ENCODE data around the gene KDM5C.
A peak's percentile ranks its signal among the peaks of the same experiment; 100 is the strongest.
"Not testable (repeated sequence)": the region's sequence is repeated elsewhere in the genome, so short reads cannot be mapped to it uniquely, and the experiment has no call there.

KDM5C gene

DNA sequence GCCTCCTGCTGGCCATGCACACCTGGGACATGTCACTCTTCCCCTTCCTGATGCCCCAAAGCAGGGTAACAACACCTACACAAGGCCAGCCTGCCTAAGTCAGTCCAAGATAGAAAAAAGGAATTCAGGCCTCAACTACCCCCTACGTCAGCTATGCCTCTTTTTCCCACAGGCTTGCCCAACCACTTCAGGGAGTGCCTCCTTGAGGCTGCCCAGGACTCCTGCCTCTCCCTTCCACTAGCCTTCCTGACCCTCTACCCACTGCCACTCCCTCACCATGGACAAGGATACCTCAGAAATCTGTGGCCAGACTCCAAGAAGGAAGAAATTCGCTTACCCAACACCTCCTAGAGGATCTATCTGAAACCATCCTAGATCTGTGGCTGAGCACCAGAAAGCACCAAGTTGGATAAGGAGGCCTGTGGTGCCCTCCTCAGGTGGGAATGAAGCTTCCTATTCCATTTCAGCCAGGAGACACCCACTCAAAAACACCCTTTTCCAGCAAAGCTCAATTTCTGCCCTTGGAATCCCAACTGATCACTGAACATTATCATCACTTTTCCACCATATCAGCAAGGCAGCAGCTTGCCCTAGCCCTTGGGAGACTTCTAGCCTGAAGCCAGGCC is 1.8 kb downstream of the KDM5C start:
- no peak for DNase-seq
- in situ Hi-C loops (cut with HindIII; ENCODE audit: low pct_ligation_motif_present, low pct_unique_long_range_greater_than_20kb, low sequenced_read_pairs): no loop called here

DNA sequence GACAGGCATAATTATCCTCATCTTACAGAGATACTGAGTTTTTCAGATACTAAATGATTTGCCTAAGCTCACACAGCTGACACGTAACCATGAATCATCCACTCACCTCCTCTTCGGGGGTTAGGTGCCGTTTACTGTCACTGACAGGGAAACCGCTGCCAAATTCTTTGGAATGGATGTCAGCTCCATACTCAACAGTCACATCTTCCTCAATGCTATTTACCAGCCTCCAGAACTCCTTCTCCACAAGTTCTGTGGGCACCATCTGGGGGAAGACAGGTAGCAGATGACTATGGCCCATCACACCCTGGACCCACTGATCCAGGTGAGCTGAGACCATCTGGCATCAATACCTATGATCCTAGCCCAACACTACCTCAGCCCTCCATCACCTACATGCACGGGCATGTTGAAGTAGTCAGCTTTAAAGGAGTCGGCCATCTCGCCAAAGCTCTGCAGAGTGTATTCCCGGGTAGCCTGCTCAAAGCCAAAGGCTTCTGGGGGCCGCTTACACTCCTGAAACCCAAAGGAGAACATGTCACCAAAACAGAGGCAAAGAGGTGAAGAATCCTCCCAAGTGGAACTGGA is 13.5 kb downstream of the KDM5C start:
- in situ Hi-C loops (cut with HindIII; ENCODE audit: low pct_ligation_motif_present, low pct_unique_long_range_greater_than_20kb, low sequenced_read_pairs): no loop called here
- DNase-seq: no peak

DNA sequence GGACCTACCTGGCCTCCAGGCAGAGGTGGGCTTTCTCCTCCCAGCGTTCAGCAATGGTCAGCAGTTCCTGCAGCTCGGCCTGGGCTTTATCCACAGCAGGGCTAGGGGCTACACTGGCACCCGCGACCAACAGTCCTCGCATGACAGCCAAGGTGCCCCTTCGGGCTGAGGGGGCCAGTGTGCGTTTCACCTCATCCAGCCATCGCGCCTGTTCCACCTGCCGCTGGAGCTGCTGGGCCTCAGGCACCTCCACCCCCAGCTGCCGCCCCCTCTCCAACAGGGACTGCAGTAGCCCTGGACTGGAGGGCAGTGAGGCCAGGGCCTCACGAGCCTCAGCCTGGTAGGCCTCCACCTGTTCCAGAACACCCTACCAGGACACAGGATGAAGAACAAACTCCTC is 28.3 kb downstream of the KDM5C start:
- no peak for DNase-seq
- in situ Hi-C loops (cut with HindIII; ENCODE audit: low pct_ligation_motif_present, low pct_unique_long_range_greater_than_20kb, low sequenced_read_pairs): no loop called here

DNA sequence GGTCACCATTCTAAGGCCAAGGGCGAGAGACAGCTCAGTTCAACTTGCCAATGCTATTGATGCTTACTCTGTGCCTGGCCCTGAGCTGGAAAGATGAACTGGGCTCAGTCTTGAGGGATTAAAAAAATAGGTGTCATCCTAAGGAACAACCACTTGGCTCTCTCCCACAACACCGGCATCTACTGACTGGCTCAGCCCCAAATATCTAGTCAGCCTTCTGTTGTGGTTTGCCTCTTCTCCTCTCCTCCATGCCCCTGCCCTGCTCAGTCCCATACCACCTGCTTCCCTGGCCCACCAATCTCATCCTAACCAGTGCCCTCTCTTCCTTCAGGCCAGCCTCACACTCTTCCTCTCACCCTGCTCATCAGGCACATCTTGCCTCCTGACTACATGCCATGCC is 29.6 kb downstream of the KDM5C start:
- DNase-seq: no peak
- in situ Hi-C loops (cut with HindIII; ENCODE audit: low pct_ligation_motif_present, low pct_unique_long_range_greater_than_20kb, low sequenced_read_pairs): no loop called here

DNA sequence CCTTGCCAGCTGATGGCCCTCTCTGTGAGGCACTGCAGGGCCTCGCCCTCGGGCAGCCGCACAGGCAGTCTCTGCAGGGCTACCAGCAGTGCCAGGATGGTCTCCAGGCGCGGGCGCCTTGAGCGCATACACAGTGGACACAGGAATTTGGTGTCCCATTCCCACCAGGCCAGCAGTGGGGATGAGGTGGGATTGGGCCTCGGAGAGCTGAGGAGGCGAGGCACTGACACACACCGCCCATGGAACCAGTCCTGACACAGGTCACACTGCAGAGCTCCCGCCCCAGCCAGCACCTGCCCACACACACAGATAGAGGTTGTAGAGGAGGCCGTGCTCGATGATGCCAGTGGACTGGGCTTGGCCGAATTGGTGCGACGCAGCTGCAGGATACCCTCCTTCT is 30.7 kb downstream of the KDM5C start:
- in situ Hi-C loops (cut with HindIII; ENCODE audit: low pct_ligation_motif_present, low pct_unique_long_range_greater_than_20kb, low sequenced_read_pairs): no loop called here

DNA sequence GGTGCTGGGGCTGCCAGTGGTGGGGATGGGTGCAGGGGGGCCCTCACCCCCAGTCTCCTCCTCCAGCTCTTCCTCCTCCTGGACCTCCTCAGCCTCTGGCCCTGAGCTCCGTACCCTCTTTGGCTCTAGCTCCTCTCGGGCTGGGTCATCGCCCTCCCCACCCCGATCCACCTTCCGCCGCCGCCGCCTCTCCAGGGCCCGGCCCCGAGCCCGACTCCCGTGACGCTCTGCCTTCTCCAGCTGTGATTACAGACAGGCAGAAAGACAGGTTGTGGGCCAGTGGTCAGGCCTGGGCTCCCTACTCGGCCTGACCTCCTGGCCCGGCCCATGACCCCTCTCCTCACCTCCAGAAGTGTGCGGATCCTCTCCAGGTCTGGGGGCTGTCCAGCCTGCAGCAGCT is 31.9 kb downstream of the KDM5C start:
- in situ Hi-C loops (cut with HindIII; ENCODE audit: low pct_ligation_motif_present, low pct_unique_long_range_greater_than_20kb, low sequenced_read_pairs): no loop called here
- DNase-seq: no peak

More for the DNA sequence above, 30.7 kb downstream of the KDM5C start:
- no peak for DNase-seq

DNA sequence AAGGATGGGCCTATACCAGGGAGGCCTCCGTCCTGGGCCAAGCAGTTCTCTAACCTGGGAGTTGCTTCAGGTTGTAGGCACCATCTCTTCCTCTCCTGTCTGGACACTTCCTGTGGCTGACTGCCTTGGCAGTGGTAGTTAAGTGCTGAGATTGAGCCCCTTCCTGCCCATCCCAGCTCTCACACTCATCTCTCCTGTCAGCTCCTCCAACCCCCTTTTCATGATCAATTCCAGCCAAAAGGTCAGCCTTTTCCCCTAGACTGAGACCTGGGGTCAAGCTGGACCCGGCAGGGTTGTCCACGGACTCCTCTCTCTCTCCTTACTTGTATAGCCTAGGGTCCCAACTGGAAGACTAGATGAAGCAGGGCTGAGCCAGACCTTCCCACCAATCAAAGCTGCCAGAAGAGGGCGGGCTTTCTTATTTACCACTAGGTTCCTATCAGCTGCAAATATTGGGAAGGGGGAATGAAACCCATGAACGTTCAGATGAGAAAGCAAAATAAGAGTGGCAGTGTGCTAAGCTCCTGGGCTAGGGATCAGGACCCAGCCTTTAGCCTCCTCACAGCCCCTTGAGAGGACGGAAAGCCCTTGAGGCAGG is 34.5 kb downstream of the KDM5C start:
- in situ Hi-C loops (cut with HindIII; ENCODE audit: low pct_ligation_motif_present, low pct_unique_long_range_greater_than_20kb, low sequenced_read_pairs): no loop called here
- DNase-seq: peak; percentile 16

DNA sequence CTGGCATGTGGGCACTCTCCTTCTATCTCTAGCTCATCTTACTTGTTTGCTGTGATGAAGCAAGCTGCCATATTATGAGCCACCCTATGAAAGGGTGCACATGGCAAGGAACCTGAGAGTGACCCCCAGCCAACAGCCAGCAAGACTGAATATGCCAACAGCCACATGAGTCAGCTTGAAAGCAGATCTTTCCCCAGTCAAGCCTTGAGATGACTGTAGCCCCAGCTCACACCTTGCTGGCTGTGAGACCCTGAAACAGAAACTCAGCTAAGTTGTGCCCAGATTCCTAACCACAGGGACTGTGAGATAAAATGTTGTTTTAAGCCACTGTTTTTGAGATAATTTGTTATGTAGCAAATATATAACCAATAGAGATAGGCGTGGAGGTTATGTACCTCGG is 36.2 kb downstream of the KDM5C start:
- DNase-seq: no peak
- in situ Hi-C loops (cut with HindIII; ENCODE audit: low pct_ligation_motif_present, low pct_unique_long_range_greater_than_20kb, low sequenced_read_pairs): no loop called here

DNA sequence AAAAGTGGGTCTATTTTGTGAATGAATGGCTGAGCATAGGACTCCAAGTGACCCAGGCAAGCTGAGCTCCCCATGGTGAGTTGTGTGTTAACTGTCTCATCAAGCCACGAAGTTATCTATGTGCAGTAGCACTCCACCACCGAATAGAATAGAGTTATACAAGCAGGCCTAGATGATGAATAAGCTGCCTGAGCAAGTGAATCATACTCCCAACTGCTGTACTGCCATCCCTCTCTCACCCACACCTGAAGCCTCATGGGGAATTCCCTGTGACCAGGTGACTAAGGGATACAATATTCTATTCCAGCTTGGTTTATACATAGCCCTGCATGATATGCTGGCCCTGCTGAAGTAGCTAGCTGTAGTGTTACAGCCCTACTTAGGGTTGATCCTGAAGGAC is 38.7 kb downstream of the KDM5C start:
- DNase-seq: peak; percentile 17
- in situ Hi-C loops (cut with HindIII; ENCODE audit: low pct_ligation_motif_present, low pct_unique_long_range_greater_than_20kb, low sequenced_read_pairs): no loop called here

DNA sequence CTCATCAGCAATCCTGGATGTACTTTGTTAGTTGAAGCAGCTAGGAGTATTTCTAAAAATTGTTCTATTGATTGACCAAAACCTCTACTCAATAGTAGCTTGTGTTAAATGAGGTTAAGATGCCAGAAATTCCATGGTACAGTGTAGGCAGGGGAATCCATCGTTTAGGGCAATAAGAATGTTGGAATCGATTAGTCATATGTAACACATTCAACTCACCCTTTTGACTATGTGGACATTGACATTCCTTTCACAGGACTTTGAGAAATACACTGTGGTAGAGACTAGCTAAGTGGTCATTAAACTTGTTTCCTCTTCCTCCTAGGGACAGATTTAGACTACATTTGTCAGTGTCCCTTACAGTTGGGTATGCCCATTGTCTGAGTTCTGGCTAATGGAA is 40.2 kb downstream of the KDM5C start:
- peak; percentile 39 for DNase-seq
- in situ Hi-C loops (cut with HindIII; ENCODE audit: low pct_ligation_motif_present, low pct_unique_long_range_greater_than_20kb, low sequenced_read_pairs): no loop called here

DNA sequence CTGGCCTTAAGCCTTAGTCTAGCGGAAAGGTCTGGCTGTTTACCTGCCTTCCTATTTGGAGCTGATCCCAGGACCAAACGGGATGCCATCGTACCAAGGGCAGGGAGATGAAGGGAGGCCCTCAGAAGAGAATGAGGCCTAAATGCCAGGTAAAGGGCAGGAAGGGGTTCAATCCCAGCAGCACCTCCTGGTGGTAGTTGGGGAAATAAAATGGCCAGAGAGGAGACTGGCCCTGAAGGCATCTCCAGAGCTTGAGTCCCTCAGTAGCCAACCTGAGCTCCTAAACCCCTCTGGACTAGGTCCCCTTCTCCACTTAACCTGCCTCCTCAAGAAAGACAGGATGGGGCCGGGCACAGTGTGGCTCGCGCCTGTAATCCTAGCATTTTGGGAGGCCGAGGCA is 53.7 kb downstream of the KDM5C start:
- in situ Hi-C loops (cut with HindIII; ENCODE audit: low pct_ligation_motif_present, low pct_unique_long_range_greater_than_20kb, low sequenced_read_pairs): no loop called here
- DNase-seq: no peak

DNA sequence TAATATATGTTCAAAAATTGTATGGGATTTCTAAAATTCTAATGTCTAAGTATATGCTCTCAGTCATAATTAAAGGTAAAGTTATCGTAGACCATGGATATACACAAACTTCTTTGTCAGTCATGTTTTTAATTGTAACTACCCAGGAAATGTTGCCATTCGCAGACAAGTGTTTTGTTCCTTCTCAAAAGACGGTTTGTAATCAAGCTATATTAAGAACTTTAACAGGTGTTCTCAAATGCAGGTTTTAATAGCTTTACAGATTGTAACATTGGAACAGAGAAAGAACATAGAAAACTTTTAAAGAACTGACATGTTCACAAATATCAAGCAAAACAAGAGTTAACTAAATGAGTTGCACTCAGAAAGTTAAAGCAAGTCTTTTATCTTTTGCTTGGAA is 58.9 kb downstream of the KDM5C start:
- in situ Hi-C loops (cut with HindIII; ENCODE audit: low pct_ligation_motif_present, low pct_unique_long_range_greater_than_20kb, low sequenced_read_pairs): no loop called here
- no peak for DNase-seq

DNA sequence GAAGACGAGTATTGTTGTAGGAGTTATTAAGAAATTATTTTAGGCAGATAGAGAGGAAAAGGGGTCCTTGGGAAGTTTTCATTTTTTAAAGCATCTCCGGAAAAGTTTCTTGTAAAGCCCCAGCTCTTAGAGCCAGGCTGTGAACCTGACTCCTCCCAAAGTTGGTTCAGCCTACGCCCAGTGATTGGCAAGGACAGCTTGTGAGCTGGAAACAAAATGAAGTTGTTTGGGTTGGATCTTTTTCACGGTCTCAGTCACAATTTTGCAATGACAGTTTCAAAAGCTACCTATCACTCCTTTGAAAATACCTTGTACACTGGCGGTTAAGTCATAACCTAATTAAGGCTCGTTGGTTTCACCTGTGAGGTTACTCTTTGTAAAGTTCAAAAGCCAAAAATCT is 60.4 kb downstream of the KDM5C start:
- in situ Hi-C loops (cut with HindIII; ENCODE audit: low pct_ligation_motif_present, low pct_unique_long_range_greater_than_20kb, low sequenced_read_pairs); DNase-seq: not testable (repeated sequence)

DNA sequence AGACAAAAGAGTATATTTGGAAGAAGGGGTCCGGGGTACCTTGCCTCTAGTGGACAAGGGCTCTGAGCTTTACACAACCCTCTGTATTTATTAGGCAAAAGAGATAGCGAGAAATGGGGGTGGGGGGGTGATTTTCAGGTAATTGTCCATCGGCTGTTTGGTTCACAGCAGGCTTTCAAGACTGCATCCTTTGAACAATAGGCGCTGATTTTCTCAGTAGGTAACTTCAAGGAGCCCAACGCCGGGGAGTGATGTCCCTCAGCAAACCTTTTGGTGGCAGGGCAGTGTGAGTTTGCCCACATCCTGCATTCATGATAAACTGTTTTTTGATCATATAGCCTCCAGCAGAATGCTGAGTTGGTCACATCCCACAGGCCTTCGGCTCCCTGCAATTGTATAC is 61.6 kb downstream of the KDM5C start:
- in situ Hi-C loops (cut with HindIII; ENCODE audit: low pct_ligation_motif_present, low pct_unique_long_range_greater_than_20kb, low sequenced_read_pairs): no loop called here
- DNase-seq: no peak

DNA sequence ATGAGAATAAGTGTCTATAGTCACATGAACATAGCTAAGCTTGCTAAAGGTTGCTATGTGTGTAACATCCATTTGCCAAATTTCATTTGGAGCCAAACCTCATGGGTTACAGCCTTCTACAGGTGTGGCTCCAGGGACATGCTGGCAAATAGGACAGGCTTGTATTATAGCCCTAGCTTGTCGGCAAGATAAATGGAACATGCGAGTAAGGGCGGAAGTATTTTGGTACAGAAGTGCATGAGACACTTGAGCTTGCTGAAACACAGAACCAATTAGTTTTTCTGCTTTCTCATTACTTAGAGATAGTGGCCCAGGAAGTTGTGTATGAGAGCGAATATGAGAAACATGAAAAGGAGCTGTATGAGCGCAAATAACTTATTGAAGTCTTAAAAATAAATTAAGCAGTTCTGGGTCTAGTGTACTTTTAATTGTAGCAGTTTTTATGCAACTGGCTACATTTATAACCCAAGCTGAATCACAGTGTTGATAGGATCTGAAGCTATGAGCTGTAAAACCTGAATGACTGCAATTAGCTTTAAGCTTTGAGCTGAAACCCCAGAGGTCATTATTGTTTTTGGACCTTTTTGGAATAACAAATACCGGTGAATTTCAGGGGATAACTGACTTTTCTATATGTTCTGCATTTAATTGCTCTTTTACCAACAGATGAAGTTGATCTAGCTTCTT is 64.6 kb downstream of the KDM5C start:
- in situ Hi-C loops (cut with HindIII; ENCODE audit: low pct_ligation_motif_present, low pct_unique_long_range_greater_than_20kb, low sequenced_read_pairs): no loop called here
- DNase-seq: no peak

DNA sequence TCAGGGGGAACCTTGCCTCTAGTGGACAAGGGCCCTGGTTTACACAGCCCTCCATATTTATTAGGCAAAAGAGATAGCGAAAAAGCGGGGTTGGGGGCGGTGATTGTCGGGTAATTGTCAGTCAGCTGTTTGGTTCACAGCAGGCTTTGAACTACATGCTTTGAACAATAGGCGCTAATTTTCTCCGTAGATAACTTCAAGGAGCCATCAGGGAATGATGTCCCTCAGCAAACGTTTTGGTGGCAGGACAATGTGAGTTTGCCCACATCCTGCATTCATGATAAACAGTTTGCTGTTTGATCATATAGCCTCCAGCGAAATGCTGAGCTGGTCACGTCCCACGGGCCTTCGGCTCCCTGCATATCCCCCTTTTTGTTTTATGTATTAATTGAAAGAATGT is 65.8 kb downstream of the KDM5C start:
- DNase-seq: no peak
- in situ Hi-C loops (cut with HindIII; ENCODE audit: low pct_ligation_motif_present, low pct_unique_long_range_greater_than_20kb, low sequenced_read_pairs): no loop called here

DNA sequence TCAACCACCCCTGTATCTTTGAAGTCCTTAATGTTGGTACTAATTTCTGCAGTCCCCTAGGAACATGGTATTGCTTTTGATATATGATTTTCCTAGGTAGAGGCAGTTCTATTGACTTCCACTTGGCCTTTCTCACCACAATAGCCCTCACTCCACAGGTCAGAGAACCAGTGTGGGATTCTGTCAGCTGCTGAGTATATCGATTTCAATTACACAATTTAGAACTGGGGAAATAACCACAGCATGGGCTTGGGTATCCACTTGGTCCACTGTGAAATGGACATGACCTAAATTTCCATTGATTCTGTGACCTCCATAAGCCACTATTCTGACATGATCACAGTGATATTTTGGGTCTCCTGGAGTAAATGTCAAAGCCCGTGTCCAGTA is 68.8 kb downstream of the KDM5C start:
- in situ Hi-C loops (cut with HindIII; ENCODE audit: low pct_ligation_motif_present, low pct_unique_long_range_greater_than_20kb, low sequenced_read_pairs): no loop called here
- no peak for DNase-seq

DNA sequence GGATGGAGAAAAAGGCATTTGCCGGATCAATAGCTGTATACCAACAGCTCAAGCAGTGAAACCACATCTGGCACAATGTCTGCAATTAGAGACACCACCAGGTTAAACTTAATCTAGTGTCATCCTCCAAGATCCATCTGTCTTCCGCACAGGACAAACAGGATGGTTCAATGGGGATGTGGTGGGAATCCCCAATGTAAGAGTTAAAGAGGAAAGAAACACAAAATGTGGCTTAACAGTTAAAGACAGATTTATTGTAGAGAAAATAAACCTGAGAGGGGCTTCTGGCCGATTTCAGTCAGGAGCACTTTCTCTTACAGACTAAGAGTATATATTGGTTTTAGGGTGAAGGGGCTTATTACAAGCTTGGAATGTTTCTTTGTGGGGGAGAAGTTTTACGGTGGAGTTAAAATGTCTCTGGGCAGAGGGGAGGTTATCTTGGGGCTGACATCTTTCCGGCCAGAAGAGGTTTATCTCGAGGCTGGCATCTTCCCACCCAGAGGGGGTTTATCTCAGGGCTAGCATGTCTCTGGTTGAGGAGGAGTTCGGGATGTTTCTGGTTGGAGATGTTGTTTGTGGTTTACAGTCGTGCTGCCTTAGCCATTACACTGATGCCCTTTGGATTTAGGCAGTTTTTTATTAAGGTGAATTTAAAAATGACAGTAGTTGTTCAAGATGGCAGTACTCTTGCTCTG is 69.3 kb downstream of the KDM5C start:
- in situ Hi-C loops (cut with HindIII; ENCODE audit: low pct_ligation_motif_present, low pct_unique_long_range_greater_than_20kb, low sequenced_read_pairs): no loop called here
- DNase-seq: no peak

DNA sequence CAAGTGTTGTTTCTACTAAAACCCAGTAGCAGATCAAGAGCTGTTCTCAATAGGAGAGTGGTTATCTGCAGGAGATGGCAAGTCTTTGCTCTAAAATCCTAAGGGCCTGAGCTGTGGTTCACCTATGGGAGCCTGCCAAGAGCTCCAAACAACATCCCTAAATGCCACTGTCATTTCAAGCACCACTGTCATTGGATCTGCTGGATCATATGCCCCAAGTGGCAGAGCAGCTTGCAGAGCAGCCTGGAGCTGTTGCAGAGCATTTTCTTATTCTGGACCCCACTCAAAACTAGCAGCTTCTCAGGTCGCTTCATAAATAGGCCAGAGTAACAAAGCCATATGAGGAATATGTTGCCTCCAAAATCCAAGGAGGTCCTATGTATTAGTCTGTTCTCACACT is 71.4 kb downstream of the KDM5C start:
- DNase-seq: no peak
- in situ Hi-C loops (cut with HindIII; ENCODE audit: low pct_ligation_motif_present, low pct_unique_long_range_greater_than_20kb, low sequenced_read_pairs): no loop called here

All from ACHN (cell line).